Prostate gland (tissue), 2 donors: ENCODE data around the gene LRRC10B. TPM values are rescaled to one million over a fixed set of nuclear protein-coding genes. Genes with fewer than 3 reads are reported as not detected.
"Not testable (repeated sequence)": the region's sequence is repeated elsewhere in the genome, so short reads cannot be mapped to it uniquely, and the experiment has no call there.

ENCODE experiments used
- DNase-seq: peaks from one replicate; pipeline ENCODE4 v3.0.0-alpha.2; 2019; ENCODE audit warnings: low spot score
- H3K27ac ChIP-seq, 2 donors: fragments of 200-600 bp; sonication (generic); 2 replicates each; pipeline ENCODE4 v1.5.1; 2017 to 2019
- H3K27me3 ChIP-seq: fragments of 200-600 bp; sonication (generic); replicated peaks from 2 replicates; pipeline ENCODE4 v1.5.1; 2019; ENCODE audit not compliant: insufficient read depth
- H3K36me3 ChIP-seq, 2 donors: fragments of 200-600 bp; sonication (generic); 1 replicate in 1 of 2; 2 replicates in 1 of 2; pipeline versions ENCODE4 v1.5.1 to v1.8.1; 2017 to 2019
- H3K4me1 ChIP-seq: fragments of 200-600 bp; sonication (generic); replicated peaks from 2 replicates; pipeline ENCODE4 v1.5.1; 2019
- H3K4me3 ChIP-seq, 2 donors: fragments of 200-600 bp; sonication (generic); 2 replicates each; pipeline ENCODE4 v1.5.1; 2017 to 2019
- H3K9me3 ChIP-seq: fragments of 200-600 bp; sonication (generic); 2 replicates; pipeline ENCODE4 v1.5.1; 2017
- POLR2A ChIP-seq: fragments of 450-650 bp; IDR thresholded peaks from one replicate; pipeline ENCODE4 v1.6.1; 2016; ENCODE audit warnings: antibody characterized with exemption, mild to moderate bottlenecking
- POLR2AphosphoS5 ChIP-seq: sonication (generic); formaldehyde crosslinking; IDR thresholded peaks from one replicate; pipeline ENCODE4 v1.6.1; 2017; ENCODE audit warnings: antibody characterized with exemption
- WGBS: methylation state at CpG from one replicate; pipeline ENCODE4 v1.1.5; 2018; 5-methylcytosine and 5-hydroxymethylcytosine counted together
- intact Hi-C: fragments of 100-400 bp; cut with DNase I; formaldehyde crosslinking; loops from one replicate; pipeline ENCODE4 v1.14.2; 2022
- total RNA-seq, 2 donors: library from RNA; depleted of rRNA; stranded (reverse); fragments of >200 nt; gene quantifications; one replicate each; pipeline ENCODE4 v1.1.0, GENCODE V29; 2016
- TF ChIP-seq, protein P1 (sequence below), 4 experiments: fragments of 200-600 bp in 2 of 4; fragments of 450-650 bp in 2 of 4; sonication (generic) in 2 of 4; IDR thresholded peaks; 1 replicate in 3 of 4; 2 replicates in 1 of 4; pipeline ENCODE4 v1.5.1; 2016 to 2019; ENCODE audit warnings: antibody characterized with exemption in 4 of 4, mild to moderate bottlenecking in 2 of 4, moderate library complexity in 2 of 4

Gene LRRC10B
- total RNA-seq, 2 donors from 2014 or later, result 0.09 to 1.2 TPM

DNA sequence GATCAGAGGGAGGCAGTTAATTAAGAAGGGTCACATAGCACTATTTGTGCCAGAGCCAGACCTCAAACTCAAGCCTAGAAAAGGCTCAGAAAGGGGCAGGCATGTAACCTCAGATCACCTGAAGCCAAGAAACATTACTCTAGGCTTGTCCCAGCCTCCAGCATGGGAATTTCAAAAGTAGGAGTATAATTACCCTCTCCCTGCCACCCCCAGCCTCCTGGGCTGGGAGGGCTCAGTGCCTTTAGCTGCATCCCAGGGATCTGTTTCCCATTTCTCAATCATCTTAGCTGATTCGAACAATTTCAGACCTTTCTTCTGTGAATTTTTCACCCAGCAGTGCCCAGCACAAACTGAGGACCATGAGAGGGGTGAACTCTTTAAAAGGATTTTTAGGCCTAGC is 33.1 kb upstream of the LRRC10B start:
- intact Hi-C loops, result loop anchor here (10.0 kb wide), 2 partner anchors 159 to 259 kb away; no protein-coding TSS in a partner anchor
- H3K36me3 ChIP-seq, result no peaks in the 10 kb centered on the region
- WGBS, result 100% methylated on average over 1 of the region's 1 CpG
- H3K27me3 ChIP-seq, result no peaks in the 10 kb centered on the region
- no peak overlapping the region for H3K4me3 ChIP-seq
- TF ChIP-seq, protein P1, sequence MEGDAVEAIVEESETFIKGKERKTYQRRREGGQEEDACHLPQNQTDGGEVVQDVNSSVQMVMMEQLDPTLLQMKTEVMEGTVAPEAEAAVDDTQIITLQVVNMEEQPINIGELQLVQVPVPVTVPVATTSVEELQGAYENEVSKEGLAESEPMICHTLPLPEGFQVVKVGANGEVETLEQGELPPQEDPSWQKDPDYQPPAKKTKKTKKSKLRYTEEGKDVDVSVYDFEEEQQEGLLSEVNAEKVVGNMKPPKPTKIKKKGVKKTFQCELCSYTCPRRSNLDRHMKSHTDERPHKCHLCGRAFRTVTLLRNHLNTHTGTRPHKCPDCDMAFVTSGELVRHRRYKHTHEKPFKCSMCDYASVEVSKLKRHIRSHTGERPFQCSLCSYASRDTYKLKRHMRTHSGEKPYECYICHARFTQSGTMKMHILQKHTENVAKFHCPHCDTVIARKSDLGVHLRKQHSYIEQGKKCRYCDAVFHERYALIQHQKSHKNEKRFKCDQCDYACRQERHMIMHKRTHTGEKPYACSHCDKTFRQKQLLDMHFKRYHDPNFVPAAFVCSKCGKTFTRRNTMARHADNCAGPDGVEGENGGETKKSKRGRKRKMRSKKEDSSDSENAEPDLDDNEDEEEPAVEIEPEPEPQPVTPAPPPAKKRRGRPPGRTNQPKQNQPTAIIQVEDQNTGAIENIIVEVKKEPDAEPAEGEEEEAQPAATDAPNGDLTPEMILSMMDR (IDR thresholded peaks at IDR 0.05), result no peak
- TF ChIP-seq POLR2AphosphoS5 (no peak), POLR2A (no peak)
- no peak overlapping the region for H3K27ac ChIP-seq
- H3K4me1 ChIP-seq, result peaks cover 2% of the 10 kb centered on the region
- H3K9me3 ChIP-seq, result no peaks in the 10 kb centered on the region
- DNase-seq, result no peak

DNA sequence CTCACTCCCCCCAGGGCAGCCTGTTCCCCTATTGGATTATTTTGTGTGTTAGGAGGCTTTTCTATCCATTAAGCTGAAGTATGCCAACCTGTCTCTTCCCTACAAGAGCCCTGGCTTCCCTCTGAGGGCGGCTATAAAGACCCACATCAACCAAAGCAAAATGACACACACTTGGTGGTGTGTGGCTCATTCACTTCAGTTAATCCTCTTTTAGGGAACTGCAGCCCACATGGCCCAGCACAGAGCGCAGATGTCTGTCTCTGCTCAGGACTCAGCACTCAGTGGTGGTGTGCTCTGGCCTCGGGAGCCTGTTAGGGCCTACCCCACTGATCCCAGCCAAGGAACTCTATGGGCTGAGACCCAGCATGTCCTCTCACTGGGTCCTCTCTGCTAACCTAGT is 32.2 kb upstream of the LRRC10B start:
- no peaks in the 10 kb centered on the region for H3K9me3 ChIP-seq
- no peak for DNase-seq
- no peaks in the 10 kb centered on the region for H3K36me3 ChIP-seq
- H3K4me3 ChIP-seq, result no peak overlapping the region
- intact Hi-C loops, result loop anchor here (2.0 to 10.0 kb wide), 3 partner anchors 40 to 258 kb away; no protein-coding TSS in a partner anchor
- TF ChIP-seq, protein P1 (IDR thresholded peaks at IDR 0.05), result no peak
- TF ChIP-seq POLR2A (no peak), POLR2AphosphoS5 (no peak)
- H3K27me3 ChIP-seq, result no peaks in the 10 kb centered on the region
- H3K27ac ChIP-seq, result no peak overlapping the region
- WGBS, result 89% methylated on average over 3 of the region's 3 CpGs
- H3K4me1 ChIP-seq, result peaks cover 2% of the 10 kb centered on the region

DNA sequence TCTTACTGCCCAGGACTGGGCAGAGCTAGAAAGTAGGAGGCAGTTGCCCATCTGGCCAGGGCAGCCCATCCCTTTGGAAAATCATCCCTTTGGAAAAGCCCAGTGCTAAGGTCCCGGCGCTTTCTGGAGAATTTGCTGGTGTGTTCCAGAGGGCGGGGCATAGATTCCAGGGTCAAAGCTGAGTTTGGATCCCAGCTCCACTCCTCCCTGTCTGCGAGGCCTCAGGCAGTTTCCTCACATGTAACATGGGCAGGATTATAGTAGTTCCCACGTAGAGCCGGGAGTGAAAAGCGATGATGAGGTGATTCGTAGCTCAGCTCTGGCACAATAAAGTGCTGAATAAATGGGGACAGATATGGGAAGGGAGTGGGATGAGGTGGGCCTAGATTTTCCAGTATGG is 31.4 kb upstream of the LRRC10B start:
- H3K27me3 ChIP-seq, result no peaks in the 10 kb centered on the region
- H3K27ac ChIP-seq, result no peak overlapping the region
- WGBS, result 58% methylated on average over 8 of the region's 8 CpGs
- H3K9me3 ChIP-seq, result no peaks in the 10 kb centered on the region
- peaks cover 2% of the 10 kb centered on the region for H3K4me1 ChIP-seq
- DNase-seq, result no peak
- H3K36me3 ChIP-seq, result no peaks in the 10 kb centered on the region
- intact Hi-C loops, result loop anchor here (2.0 to 10.0 kb wide), 3 partner anchors 40 to 258 kb away; no protein-coding TSS in a partner anchor
- no peak overlapping the region for H3K4me3 ChIP-seq
- TF ChIP-seq POLR2AphosphoS5, result no peak
- TF ChIP-seq, protein P1 (IDR thresholded peaks at IDR 0.05), result no peak
- no peak for TF ChIP-seq POLR2A

DNA sequence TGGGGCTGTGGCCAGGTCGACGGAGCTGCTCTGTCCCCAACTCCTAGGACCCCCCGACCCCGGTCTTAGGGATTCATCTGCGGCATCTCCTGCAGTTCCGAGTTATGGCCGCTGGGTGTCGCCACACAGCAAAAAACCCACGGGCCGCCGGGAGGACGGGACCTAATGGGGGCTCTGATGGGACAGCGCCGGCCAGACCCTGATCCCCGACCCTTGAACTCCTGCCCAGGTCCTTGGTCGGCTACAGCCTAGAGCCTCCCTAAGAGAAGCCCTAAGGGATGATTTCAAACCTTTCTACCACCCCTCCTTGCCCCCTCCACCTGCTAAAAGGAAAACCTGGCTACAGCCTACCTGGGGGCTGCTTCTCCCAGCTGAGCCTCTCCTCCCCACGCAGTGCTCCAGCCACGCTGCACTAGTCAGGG is 30.8 kb upstream of the LRRC10B start:
- DNase-seq, result peak; percentile 22
- H3K9me3 ChIP-seq, result no peaks in the 10 kb centered on the region
- H3K4me1 ChIP-seq, result no peaks in the 10 kb centered on the region
- no peaks in the 10 kb centered on the region for H3K36me3 ChIP-seq
- intact Hi-C loops, result loop anchor here (2.0 to 10.0 kb wide), 3 partner anchors 39 to 257 kb away; no protein-coding TSS in a partner anchor
- no peaks in the 10 kb centered on the region for H3K27me3 ChIP-seq
- H3K4me3 ChIP-seq, result no peak overlapping the region
- TF ChIP-seq POLR2A, result no peak
- no peak for TF ChIP-seq POLR2AphosphoS5
- TF ChIP-seq, protein P1 (IDR thresholded peaks at IDR 0.05), result peak; percentile 88 to 97 (median 90)
- 2% methylated on average over 18 of the region's 18 CpGs for WGBS
- H3K27ac ChIP-seq, result no peak overlapping the region

DNA sequence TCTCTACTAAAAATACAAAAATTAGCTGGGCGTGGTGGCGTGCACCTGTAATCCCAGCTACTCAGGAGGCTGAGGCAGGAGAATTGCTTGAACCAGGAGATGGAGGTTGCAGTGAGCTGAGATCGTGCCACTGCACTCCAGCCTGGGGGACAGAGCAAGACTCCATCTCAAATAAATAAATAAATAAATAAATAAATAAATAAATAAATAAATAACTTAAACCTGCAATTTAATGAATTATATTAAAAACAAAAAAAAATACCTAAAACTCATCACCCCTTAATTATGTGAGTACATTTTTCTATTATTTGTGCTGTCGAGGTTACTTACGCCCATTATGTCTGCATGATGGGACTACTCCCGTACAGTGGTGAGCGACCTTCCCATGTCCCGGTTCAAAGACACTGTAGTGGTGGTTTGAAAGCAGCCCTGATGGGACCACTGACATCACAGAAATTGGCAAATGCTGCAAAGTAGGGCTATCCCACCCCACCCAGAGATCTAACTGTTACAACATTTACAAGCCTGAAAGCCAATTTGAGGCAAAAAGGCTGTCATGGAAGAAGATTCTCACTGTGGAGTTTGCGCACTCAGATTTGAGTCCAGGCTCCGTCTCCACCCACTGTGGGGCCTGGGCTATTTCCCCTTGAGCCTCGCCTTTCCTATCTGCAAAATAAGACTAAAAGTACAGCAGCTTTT is 29.0 kb upstream of the LRRC10B start:
- H3K4me1 ChIP-seq, H3K27me3 ChIP-seq, H3K9me3 ChIP-seq, H3K36me3 ChIP-seq, DNase-seq, H3K4me3 ChIP-seq, H3K27ac ChIP-seq: not testable (repeated sequence)
- intact Hi-C loops, result loop anchor here (10.0 kb wide), 2 partner anchors 155 to 255 kb away; no protein-coding TSS in a partner anchor
- 95% methylated on average over 11 of the region's 11 CpGs for WGBS
